Medulla oblongata (tissue), 1 donor: ENCODE data around the gene YLPM1.
A peak's percentile ranks its signal among the peaks of the same experiment; 100 is the strongest.

Experiments used
- DNase-seq: peaks from one replicate; pipeline ENCODE4 v3.0.0-alpha.2; 2015; ENCODE audit errors: extremely low spot score

The YLPM1 gene

GRCh38 chr14:74840603-74841030, 77.5 kb downstream of the YLPM1 start:
- DNase-seq, result no peak

GRCh38 chr14:74841230-74842207, 78.4 kb downstream of the YLPM1 start:
- DNase-seq, result no peak

GRCh38 chr14:74843653-74844052, 80.5 kb downstream of the YLPM1 start:
- DNase-seq, result no peak

- no peak for DNase-seq
Observed at GRCh38 chr14:74846168-74846567, 83.1 kb downstream of the YLPM1 start.

- DNase-seq, result no peak
Observed at GRCh38 chr14:74846968-74847665, 84.0 kb downstream of the YLPM1 start.

GRCh38 chr14:74848768-74849167, 85.7 kb downstream of the YLPM1 start:
- no peak for DNase-seq

- no peak for DNase-seq
Observed at GRCh38 chr14:74852922-74853530, 89.9 kb downstream of the YLPM1 start.

GRCh38 chr14:74853581-74853980, 90.5 kb downstream of the YLPM1 start:
- DNase-seq, result no peak

GRCh38 chr14:74855021-74855420, 91.9 kb downstream of the YLPM1 start:
- no peak for DNase-seq

GRCh38 chr14:74855945-74856344, 92.8 kb downstream of the YLPM1 start:
- DNase-seq, result no peak

- DNase-seq, result no peak
Observed at GRCh38 chr14:74856366-74856765, 93.2 kb downstream of the YLPM1 start.

GRCh38 chr14:74858022-74858421, 94.9 kb downstream of the YLPM1 start:
- no peak for DNase-seq

- DNase-seq, result no peak
Observed at GRCh38 chr14:74859757-74860552, 96.8 kb downstream of the YLPM1 start.

- peak; percentile 94 for DNase-seq
Observed at GRCh38 chr14:74860899-74861733, 98.0 kb downstream of the YLPM1 start.

- DNase-seq, result no peak
Observed at GRCh38 chr14:74861734-74862090, 98.6 kb downstream of the YLPM1 start.

GRCh38 chr14:74863274-74863673, 100.2 kb downstream of the YLPM1 start:
- peak; percentile 71 for DNase-seq

GRCh38 chr14:74864198-74864597, 101.1 kb downstream of the YLPM1 start:
- DNase-seq, result peak; percentile 57

GRCh38 chr14:74865156-74865555, 102.0 kb downstream of the YLPM1 start:
- DNase-seq, result no peak

GRCh38 chr14:74866708-74867389, 103.7 kb downstream of the YLPM1 start:
- no peak for DNase-seq

GRCh38 chr14:74867673-74868072, 104.6 kb downstream of the YLPM1 start:
- peak; percentile 87 for DNase-seq
